Erythroblast (primary cell): ENCODE measurements around the gene CHP2.

Experiments used
- GATA1 ChIP-seq: IDR thresholded peaks from 2 replicates; pipeline ENCODE4 v1.6.1; 2011; ENCODE audit warnings: low read depth, mild to moderate bottlenecking, control low read depth, low read length, moderate library complexity
- POLR2A ChIP-seq: IDR thresholded peaks from 2 replicates; pipeline ENCODE4 v1.6.1; 2011; ENCODE audit warnings: mild to moderate bottlenecking, low read length

DNA sequence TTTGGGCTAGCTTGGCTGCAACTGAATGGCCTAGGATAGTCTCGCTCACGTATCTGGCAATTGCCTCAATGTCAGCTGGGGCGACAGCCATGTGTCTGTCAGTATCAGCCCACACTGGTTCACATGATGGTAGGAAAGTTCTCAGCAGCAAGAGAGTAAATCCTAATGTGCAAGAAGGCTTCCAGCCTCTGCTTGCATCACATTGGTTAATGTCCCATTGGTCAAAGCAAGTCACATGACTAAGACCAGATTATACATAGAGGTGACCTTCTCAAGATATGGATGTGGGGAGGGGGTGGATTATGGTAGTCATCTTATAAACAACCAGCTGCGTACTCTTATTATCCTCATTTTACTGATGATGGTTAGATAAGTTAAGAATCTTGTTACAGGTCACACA is 31.0 kb downstream of the CHP2 start:
- TF ChIP-seq POLR2A: no peak
- TF ChIP-seq GATA1: no peak
